ENCODE data around the gene SLC2A6.
A peak's percentile ranks its signal among the peaks of the same experiment; 100 is the strongest.

Gene SLC2A6, protein sequence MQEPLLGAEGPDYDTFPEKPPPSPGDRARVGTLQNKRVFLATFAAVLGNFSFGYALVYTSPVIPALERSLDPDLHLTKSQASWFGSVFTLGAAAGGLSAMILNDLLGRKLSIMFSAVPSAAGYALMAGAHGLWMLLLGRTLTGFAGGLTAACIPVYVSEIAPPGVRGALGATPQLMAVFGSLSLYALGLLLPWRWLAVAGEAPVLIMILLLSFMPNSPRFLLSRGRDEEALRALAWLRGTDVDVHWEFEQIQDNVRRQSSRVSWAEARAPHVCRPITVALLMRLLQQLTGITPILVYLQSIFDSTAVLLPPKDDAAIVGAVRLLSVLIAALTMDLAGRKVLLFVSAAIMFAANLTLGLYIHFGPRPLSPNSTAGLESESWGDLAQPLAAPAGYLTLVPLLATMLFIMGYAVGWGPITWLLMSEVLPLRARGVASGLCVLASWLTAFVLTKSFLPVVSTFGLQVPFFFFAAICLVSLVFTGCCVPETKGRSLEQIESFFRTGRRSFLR

GRCh38 chr9:133478851-133479711, at the start of gene SLC2A6:
SLC2A6 (minus strand) TSS chr9:133479099; CDS start chr9:133479059, 40 bp downstream.
- peak; percentile 76 for DNase-seq (ENCODE audit: low read depth)

DNA sequence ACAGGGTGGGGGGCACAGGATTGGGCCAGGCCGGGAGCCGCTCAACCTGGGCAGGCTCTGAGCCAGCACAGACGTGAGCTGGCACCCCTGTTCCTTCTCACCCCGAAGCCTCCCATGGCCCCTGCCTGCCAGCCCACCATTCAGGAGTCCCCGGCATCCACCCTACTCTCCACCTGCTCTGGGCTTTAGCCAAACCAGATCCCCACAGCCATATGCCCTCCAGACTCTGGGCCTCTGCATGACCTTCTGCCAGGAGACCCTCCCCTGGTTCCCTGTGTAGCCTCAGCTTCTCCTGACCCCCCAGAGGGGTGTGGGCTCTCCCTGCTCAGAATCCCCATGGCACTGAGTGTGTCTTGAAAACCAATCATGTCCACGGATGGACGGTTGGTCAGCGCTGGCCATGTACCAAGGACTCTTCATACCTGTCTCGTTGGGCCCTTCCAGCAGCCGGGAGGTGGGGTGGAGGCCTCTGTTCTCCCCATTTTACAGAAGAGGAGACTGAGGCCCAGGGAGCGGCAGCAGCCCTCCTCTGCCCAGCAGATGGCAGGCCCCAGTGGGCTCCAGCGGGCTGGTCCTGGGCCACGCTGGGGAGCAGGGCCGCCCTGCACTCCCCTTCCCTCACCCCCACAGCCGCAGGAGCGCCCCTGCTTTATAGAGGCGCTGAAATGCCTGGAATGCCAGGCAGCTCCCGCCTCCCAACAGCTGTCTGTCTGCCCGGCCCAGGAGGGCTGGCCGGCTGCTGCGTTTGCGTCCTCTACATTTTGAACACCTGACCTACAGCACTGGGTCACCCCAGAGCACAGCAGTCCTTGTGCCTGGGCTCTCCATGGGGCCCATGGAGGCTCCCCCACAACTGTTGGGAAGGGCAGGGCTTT, 49.3 kb upstream of the SLC2A6 start:
- no peak for DNase-seq (ENCODE audit: low read depth)

DNA sequence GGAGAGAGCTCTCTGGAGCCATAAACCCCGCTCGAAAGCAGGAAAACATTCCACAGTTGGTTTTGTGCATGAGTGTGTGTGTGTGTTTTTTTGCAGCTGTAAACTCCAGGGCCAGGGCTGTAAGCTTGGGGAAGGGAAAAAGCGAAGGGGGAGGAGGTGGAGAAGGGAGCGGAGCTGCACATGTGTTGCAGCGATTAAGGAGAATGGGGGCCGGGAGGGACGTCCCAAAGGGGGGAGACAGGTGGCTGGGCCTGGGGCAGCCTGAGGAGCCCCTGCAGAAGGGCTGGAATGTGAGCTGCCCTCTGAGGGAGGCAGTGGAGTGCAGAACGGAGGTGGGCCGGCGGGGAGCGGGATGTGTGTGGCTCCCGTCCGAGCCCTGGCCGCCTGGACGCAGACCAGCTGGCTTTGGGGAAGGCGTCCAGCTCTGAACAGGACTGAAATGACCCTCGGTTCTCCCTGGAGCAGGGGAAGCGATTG, 48.6 kb upstream of the SLC2A6 start:
- DNase-seq (ENCODE audit: low read depth), result no peak

GRCh38 chr9:133526721-133527321, 47.9 kb upstream of the SLC2A6 start:
- no peak for DNase-seq (ENCODE audit: low read depth)

DNA sequence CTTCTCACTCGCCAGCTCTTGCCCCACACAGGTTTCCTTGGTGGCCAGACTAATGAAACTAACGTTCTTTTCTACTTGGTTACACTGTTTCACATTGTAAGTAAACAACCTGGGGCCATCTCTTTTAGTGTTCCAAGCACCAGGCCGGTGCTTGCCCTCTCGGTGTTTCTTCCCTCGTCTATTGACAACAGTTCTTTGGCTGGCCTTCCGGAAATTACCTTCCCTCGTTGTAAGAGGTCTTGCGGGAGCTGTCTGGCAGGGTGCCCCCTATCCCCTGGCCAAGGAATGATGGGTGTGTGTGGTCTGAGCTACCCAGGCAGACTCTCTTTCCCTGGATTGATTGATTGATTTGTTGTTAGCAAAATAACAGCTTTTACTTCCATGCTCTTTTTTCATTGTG, 46.8 kb upstream of the SLC2A6 start:
- DNase-seq (ENCODE audit: low read depth), result no peak

- DNase-seq (ENCODE audit: low read depth), result no peak
Measured at GRCh38 chr9:133524679-133525228, 45.9 kb upstream of the SLC2A6 start, which contains the start of gene MYMK. MYMK (minus strand) TSS chr9:133524959; CDS start chr9:133524844, 115 bp downstream.

DNA sequence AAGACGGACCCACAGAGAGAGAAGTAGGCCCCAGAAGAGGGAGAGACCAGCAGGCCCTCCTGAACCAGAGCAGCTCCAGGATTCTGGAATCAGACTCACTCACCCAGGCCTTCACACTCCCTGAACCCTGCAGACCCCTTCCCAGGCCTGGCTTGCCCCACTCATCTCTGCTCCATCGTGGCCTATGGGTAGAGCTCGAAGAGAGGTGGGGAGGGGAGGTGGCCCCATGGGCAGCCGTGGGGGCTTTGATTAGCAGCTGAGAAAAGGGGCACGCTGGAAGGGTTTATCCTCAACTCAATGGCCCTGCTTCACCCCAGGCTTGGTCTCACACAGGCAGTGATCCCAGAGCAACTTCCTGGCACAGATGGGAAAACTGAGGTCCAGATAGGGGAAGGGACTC, 45.2 kb upstream of the SLC2A6 start:
- DNase-seq (ENCODE audit: low read depth), result no peak

DNA sequence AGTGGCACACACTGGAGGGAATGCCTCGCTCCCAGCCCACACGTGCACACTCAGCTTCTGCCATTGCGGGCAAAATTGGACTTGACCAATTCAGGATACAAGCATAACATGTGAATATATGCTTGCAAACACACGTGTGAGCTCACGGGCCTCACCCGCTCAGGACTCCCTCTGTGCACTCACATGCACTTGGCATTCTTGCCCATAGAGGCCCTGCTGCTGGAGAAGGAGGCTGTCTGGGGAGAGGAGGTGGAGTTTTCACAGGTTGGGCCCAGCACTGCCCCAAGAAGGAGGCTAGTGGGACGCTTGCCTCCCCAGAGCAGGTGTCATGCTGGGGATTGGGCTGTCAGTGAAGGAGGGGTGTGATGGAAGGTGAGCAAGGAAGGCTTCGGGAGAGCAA, 44.2 kb upstream of the SLC2A6 start:
- no peak for DNase-seq (ENCODE audit: low read depth)

GRCh38 chr9:133522073-133522910, 43.4 kb upstream of the SLC2A6 start:
- no peak for DNase-seq (ENCODE audit: low read depth)

GRCh38 chr9:133521122-133522072, 42.5 kb upstream of the SLC2A6 start:
- DNase-seq (ENCODE audit: low read depth), result no peak

DNA sequence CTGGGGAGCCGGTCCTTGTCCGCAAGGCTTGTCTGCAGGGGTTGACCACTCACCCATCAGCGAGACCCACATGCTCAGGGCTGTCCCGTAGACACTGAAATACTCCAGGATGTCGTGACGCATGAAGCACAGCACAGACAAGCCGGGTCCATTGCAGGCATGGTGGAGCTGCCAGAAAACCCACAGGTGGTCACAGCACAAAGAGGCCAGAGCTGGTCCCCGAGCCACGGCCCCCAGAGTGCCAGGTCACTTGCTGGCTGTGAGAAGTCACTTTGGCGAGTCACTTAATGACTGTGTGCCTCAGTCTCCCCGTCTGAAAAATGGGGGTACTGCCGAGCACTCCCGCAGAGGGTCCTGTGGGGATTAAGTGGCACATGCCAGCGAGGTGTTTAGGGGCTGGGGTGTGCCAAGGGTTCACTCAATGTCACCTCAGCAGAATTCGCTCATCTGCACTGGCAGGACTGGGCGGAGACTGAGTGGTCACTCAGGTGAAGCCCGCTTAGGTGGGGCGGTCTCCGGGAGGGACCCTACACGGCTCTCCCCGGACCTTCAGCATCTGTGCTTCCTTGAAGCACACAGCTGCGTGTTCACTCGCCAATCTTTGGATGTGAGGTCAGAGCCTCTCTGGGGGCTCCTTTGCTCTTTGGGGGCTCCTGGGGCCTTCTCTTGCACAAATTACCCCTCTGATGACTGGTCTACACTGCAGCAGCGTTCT, 41.4 kb upstream of the SLC2A6 start:
- no peak for DNase-seq (ENCODE audit: low read depth)

GRCh38 chr9:133519693-133520092, 40.8 kb upstream of the SLC2A6 start:
- DNase-seq (ENCODE audit: low read depth), result no peak

- DNase-seq (ENCODE audit: low read depth), result no peak
Measured at GRCh38 chr9:133518706-133519449, 40.0 kb upstream of the SLC2A6 start.

GRCh38 chr9:133518200-133518599, 39.3 kb upstream of the SLC2A6 start:
- no peak for DNase-seq (ENCODE audit: low read depth)

DNA sequence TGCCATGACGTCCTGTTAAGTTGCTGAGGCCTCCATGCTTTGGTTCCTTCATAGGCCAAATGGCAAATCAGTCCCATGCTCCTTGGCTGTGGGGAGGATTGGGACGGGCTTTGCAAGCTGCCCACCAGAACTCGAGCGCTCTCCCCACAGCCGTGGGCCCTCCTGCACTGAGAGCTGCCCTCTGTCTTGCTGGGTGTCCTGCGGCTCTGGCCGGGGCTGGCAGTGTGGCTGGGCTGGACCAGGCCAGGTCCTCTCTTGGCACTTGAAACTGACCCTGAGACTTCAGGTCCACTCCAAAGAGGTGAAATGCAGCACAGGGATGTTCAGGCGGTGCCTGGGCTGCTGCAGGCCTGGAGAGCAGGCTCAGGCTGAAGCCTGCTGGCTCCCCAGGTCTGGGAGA, 38.8 kb upstream of the SLC2A6 start:
- DNase-seq (ENCODE audit: low read depth), result no peak

GRCh38 chr9:133516961-133517350, 38.1 kb upstream of the SLC2A6 start:
- no peak for DNase-seq (ENCODE audit: low read depth)

GRCh38 chr9:133516256-133516960, 37.5 kb upstream of the SLC2A6 start:
- DNase-seq (ENCODE audit: low read depth), result no peak
